IPS-NIHi7 (cell line): ENCODE results near the gene RNF212.
"Not testable (repeated sequence)": the region's sequence is repeated elsewhere in the genome, so short reads cannot be mapped to it uniquely, and the experiment has no call there.

Experiments
- DNase-seq: peaks from one replicate; pipeline ENCODE4 v3.0.0; 2012; ENCODE audit warnings: mixed read lengths; ENCODE audit errors: extremely low spot score

The RNF212 gene

DNA sequence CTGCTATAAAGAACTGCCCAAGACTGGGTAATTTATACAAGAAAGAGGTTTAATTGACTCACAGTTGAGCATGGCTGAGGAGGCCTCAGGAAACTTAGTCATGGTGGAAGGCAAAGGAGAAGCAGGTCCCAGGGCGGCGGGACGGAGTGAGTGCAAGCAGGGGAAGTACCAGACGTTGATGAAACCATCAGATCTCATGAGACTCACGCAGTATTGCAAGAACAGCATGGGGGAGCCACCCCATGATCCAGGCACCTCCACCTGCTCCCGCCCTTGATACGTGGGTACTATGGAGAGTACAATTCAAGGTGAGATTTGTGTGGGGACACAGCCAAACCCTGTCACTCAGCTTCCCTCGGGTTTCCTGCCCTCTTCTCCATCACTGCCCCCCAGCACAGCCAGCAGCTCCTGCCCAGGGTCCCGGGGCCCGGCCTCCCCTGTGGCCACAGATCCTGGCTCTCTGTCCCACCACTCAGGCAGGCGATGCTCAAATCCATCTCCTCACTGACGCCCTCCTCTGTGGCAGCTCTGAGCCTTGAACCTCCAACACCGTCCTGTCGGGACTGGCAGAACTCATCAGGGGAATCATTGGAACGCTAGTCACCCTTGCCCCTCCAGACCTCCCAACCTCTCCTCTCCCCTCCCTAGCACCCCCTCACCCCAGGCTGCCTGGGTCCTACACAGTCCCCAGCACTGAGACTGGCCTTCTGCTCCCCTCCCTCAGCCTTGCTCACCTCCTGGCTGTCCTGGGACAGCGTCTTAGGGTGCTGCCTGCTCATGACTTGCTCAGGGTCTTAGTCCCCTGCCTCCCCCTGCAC, 64.4 kb downstream of the RNF212 start:
- DNase-seq, result no peak

DNA sequence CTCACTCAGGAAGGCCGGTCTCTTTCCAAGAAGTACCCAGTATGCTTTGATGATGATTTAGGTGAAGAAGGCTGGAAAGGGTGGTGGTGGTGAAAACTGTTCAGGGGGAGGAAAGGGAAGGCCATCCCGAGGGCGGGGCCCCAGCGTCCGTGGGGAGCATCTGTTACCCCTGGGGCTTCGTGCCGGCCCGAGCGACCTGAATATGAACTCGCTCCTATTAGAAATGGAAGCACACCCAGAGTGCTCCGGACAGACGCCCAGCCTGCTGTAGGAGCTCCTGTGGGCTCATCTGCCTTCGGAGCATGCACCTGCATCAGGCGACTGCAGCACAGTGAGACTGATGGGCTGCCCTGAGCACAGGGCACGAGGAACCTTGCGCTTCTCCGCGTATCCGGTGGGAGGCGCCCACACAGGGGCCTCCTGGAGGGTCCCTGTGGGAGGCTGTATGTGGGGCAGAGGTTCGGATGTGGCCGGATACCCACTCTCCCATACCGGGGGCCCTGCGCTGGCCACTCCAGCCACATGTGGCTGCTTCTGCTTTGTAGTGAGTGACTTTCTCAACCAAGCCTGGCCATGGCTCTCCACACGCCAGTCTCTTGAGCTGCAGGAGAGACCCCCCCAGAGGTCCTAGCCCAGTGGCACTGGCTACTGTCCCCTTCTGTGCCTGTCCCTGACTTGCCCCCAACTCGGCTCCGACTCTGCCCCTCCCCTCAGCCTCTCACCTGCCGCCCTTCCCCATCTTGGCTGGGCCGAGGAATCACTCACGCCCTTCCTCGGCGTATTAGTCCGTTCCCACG, 65.2 kb downstream of the RNF212 start:
- no peak for DNase-seq

DNA sequence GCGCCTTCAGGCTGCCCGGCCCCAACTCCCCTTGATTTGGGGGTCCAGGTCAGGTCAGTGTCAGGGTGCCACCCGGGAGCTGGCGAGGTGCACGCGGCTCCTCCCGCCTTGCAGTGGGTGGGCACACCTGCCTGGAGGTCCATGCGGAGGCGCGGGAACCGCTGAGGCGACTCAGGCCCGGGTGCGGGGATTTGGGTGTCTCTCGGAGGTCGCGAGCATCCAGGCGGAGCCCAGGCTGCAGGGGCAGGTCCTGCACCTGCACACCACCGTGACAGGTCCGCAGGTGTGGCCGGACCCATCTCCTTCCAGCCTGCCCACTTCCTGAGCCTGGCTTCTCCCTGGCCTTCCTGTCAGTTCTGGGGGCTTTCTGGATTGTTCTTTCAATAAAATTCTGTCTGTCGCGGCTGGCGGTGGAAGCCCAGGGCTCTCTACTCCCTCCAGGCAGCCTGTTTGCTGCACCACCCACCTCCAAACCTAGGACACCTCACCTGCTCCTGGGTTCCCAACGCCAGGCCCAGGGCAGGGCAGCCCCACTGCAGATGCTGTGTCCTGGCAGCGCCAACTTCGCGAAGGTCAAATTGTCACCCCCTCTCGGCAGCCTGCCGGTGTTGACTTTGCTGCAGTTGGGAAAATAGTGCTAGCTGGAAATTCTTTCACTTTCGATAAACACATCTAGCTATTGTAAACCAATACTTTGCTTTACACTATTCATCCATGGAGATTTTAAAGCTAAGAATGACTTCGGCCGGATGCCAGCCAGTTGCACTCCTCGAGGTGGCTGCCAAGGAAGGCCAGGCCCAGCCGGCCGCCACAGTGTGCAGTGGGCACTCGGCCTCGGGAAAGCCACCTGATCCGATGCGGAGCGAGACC, 66.0 kb downstream of the RNF212 start:
- DNase-seq, result no peak

DNA sequence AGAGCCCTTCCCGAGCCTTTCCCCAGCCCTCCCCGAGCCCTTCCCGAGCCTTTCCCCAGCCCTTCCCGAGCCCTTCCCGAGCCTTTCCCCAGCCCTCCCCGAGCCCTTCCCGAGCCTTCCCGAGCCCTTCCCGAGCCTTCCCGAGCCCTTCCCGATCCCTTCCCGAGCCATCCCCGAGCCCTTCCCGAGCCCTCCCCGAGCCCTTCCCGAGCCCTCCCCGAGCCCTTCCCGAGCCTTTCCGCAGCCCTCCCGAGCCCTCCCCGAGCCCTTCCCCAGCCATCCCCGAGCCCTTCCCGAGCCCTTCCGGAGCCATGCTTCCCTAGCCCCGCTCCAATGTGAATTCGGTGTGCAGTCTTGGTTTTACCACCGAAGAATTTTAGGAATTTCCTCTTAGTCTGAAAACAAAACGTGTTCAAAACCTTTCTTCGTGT, 66.8 kb downstream of the RNF212 start:
- DNase-seq, result not testable (repeated sequence)

DNA sequence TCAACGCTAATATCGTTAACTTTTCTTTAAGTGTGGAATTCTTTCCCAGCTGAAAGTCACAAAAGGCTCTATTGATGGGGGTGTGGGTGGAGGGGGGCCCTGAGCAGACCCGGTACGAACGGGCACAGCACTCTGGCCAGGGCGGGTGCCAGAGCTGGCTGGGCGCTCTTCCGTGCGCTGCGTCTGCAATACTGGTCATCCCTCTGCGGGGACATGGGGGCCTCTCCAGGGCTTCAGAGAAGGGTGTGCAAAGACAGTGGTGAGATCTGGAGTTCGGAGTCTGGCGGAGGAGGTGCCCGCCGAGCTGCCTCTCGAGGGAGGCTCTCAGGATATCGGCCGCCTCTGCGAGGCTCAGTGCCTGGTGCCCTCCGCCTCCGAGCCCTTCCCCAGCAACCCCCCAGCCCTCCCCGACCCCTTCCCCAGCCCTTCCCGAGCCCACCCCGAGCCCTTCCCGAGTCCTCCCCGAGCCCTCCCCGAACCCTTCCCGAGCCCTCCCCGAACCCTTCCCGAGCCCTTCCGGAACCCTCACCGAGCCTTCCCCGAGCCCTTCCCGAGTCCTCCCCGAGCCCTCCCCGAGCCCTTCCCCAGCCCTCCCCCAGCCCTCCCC, 67.7 kb downstream of the RNF212 start:
- DNase-seq, result no peak

DNA sequence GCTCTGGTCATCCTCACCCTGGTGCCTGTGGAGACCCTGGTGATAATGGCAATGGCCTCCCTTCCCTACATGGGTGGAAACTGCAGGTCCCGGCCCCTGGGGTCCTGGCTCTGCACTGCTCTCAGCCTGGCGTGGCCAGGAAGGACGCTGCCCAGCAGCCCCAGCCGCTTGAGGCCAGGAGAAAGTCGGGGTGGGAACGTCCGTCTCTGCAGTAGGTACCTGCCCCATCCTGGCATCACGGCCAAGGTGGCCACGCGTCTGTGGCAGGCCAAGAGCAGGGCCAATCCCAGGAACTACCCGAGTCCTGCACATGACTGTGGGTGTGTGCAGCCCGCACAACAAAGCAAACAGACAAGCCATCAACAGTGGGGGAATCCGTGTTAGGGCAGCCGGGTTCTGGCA, 68.2 kb downstream of the RNF212 start:
- no peak for DNase-seq

DNA sequence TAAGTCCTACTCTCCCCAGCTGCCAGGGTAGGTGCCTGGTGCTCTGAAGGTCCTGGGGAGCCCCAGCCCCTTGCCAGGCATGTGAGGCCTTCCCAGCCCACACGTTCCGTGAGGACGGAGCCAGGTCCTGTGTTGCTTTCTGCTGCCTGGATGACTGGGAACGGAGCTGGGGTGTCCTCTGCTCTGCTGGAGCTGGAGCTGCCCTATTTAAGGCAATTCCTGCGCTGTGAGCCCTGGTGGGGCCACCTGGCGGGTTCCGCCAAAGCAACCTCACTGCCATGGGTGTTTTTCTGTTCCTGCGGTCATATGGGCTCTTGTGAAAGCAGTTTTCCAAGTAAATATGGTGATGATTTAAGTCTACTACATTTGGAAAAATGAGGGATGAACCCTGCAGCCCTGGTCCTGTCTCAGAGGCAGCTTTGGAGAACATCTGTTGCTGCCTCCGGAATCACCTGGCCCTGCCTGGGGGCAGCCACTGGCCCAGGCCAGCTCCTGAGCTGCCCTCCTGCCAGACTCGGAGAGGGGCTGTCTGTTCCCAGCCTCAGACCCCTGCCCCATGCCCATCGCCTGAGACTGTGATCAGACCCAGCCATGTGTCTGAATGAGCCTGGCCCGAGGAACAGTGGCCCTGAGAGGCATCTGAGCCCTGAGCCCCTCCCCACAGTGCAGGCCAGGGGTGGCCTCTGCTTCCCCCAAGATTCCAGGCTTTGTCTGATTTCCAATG, 68.7 kb downstream of the RNF212 start:
- no peak for DNase-seq

DNA sequence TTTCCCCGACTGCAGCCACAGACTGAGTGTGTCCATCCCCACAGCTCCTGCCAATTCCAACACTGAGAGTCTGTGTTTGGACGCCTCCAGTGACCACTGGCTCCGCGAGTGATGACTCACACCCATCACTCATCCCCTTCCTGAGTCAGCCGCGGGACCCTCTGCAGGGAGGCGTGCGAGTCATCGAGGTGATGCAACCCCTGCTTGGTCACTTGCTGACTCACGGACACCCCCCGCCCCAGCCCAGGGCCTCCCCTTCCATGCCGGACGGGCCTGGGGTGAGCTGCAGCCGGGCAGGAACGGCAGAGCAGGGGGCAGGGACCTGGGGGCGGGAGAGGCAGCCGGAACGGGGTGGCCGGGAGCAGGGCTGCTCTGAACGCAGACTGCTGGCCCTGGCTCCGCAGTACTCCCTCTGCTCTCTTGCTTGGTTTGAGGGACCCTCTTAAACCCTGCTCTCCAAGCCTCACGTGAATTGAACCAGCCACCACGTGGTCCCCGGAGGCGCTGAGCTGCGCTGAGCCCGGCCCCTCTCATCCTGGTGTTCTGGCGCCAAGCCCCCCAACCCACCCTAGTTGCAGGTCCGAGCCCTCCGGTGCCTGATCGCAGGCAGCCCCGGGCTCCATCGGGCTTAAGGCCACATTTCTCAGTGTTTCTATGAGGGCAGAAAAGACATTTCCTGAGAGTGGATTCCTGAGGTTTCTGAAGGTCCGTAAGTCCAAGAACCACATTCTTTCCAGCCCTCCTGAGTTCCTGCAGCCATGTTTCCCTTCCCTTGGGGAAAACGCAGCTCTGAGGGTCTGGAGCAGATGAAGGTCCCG, 69.5 kb downstream of the RNF212 start:
- DNase-seq, result peak; percentile 77

DNA sequence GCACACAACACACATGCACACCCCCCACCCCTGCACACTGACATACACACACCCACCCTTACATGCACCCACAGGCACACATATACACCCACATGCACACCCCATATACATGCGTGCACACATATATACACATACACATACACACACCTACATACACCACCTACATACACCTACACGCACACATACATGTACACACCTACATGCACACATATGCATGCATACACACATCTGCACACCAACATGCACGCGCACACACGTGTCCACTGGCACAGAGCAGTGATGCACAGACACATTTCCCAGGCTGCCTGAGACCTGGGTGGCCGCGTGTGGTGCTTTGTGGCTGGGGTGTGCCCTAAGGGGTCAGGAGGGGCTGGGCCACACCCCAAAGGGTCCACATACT, 70.2 kb downstream of the RNF212 start:
- DNase-seq, result no peak

DNA sequence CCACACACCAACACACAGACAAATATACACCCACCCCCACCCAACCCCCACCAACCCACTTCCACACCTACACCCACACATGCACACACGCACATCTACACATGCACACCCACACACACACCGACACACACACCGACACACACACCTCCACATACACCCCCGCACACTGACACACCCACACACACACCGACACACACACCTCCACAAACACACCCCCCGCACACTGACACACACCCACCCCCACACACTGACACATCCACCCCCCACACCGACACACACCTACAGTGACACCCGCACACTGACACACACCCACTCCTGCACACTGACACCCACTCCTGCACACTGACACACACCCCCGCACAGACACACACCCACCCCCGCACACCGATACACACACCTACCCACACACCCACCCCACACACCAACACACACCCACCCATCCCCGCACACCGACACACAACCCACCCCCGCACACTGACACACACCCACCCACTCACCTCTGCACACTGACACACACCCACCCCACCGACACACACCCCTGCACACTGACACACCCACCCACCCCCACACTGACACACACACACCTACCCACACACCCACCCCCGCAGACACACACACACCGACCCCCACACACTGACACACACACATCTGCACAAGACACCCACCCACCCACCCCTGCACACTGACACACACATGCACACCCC, 70.9 kb downstream of the RNF212 start:
- DNase-seq, result no peak

DNA sequence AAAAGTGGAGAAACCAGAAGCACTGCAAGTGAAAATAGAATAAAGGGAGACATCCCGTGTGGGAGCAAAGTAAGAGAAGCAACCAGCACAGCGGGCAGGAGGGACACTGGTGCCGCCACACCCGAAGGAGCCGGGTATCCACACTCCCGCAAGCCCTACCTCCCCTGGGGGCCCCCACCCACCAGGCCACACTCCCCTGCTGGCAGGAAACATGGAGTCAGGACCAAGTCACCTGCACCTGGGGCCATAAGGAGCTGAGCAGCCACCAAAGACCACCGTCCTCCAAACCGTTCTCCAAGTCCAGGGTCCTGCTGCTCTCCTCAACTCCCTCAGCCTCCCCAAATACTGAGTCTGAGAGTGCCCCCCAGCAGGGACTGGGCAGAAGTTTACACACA, 71.4 kb downstream of the RNF212 start:
- no peak for DNase-seq

DNA sequence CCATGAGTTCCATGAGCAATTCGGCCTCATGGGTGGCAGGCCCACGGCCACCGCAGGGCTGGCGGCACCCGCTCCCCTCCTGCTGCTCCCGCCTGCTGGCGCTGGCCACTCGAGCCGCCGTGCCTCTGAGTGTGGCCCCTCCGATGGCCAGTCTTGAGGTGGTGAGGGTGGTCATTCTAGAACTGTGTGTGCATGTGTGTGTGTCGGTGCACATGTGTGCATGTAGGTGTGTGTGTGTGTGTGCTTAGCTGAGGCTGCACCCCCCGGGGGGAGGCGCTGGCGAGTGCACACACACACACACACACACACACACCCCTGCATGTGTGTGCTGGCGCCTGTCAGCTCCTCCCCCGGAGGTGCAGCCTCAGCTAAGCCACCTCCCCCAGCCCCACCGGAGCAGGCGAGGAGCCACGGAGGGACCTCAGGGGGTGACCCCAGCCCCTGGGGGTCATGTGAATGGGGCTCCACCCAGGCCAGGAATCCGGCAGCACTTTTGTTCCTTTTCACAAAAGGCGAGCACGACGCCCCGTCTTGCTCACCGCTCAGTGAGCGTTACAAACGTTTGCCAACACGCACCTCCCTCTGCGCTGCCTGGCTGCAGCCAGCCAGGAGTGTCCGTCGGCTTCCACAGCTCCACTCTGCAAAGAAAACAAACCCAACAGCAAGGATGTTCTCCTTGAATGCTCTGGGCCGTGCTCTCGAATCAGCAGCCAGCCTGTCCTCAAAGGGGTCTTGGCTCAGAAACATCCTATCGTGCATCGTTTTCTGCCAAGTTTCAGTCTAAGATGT, 72.0 kb downstream of the RNF212 start:
- no peak for DNase-seq

DNA sequence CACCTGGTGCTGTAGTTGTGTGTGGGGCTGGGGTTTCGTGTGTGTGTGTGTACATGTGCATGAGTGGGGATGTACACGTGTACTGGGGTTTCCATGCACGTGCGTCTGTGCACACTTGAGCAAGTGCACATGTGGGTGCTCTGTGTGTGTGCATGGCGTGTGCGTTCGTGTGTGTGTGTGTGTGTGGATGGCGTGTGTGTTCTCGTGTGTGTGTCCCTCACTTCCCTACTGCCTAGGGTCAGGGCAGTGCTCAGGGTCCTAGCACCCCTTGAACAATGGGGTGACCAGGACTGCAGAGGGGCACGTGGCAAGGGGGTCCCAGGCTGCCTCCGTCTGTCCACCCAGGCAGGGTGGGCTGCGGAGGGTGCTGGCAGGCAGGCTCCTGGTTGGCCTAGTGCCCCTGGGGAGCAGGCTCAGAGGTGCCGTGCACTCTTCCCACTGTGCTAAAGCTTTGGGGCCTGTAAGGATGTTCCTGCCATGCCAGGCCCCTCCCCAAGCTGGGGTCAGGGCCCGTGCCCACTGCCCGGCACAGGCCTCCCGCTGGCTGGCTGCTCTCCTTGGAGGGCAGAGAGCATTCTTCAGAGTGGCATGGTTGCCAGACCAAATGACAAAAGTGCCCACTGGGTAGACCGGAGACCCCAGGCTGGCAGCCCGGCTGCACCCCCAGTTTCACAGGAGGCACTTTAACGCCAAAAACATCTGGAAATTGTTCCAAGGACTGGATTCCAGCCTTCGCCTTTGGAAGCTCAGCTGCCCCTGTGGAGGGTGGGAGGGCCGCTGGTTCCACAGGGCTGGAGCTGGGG, 72.8 kb downstream of the RNF212 start:
- DNase-seq, result no peak

DNA sequence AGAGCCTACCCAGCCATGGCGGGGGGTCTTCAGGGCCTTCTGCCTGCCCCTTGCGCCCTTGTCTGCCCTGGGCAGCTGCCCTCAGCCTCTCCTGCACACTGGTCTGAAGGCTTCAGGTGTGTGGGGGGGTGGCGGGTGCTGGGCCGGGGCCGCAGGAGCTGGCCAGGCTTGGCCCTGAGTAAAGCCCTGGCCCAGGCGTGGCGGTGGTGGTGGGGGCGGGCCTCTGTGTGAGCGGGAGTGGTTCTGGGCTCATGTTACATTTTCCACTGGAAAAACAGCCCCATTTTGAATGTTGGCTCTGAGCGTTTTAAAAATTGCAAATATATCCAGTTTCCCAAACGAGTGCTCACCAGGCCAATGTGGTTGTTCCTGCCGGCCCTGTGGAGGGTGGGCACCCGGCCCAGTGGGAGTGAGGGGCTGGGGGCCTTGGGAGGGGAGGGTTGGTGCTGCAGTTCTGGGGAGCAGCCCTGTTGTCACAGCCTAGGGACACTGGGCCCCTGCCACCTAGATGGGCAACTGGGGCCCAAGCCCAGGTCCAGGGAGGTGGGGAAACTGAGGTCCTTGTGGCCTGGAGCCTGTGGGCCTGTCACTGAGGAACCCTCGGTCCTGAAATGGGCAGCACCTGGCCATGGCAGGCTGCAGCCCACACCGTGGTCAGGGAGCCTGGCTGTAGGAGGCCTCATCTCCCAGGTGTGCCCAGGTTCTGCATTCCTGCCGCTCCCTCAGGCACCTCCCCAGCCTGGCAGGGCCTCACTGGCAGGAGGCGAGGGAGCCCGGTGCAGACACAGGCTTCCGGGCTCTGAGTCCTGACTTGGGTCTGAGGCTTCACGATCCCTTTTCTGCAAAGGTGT, 73.6 kb downstream of the RNF212 start:
- peak; percentile 65 for DNase-seq

DNA sequence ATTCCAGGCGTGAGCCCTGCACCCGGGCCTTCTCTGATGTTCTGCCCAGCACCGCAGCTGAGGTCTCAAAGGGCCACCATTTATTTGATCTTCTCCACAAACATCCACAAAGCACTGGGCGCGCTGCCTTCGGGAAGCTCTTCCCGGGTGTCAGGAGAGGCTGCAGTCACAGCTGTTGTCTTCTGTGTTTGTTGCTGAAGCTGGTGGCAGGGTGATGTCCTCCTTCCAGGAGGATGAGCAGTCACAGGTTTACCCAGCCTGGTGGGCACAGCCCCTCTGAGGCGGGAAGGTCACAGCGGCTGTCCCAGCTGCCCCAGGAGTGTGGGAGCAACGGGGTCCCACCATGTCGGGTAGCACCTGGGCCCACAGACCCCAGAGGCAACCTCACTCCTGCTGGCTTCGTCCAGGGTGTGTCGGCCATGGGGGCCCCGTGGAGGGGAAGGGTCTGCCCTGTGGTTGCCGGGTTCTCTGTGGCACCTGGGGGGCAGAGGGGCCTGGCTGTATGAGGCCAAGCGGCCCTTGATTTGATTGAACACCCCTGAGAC, 74.3 kb downstream of the RNF212 start:
- DNase-seq, result no peak

DNA sequence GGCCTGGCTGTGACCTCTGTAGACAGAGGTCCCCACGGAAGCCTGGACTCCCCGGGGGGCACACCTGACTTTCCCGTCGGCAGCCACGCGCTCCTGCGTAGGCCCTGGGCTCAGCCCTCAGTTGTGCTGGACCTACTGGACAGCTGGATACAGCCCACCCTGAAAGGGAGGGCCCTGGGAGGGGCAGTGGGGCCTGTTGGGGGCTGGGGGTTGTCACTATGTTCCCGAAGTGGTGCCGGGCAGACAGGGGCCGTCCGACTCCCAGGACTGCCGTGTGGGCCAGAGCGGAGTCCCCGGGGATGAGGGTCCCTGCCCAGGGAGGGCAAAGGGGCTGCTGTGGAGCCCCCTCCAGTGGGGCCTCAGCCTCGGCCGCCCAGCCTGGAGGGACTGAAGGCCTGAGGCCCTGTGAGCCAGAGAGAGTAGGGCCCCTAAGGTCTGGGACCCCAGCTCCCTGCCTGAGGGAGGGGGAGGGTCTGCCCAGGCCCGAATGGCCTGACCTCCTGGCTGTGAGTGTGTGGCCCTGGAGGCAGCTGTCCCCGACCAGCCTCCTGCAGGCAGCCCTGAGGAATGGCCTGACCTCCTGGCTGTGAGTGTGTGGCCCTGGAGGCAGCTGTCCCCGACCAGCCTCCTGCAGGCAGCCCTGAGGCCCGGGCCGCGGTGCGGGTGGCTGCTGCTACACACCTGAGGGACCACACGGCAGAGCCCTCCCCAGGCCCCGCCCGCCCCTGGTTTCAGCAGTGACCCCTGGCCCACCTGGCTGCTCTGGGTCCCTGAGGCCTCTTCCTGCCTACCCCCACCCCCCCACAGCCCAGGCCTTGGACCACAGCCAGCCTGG, 76.2 kb downstream of the RNF212 start:
- no peak for DNase-seq
